PFSK-1 (cell line): ENCODE measurements around the gene DEFB126.

Source experiments
- POLR2AphosphoS5 ChIP-seq: IDR thresholded peaks from 2 replicates; pipeline ENCODE4 v1.6.1; 2012; ENCODE audit warnings: low read depth, mild to moderate bottlenecking, control low read depth, low read length, moderate library complexity
- REST ChIP-seq, 2 experiments: IDR thresholded peaks; 2 replicates each; pipeline versions ENCODE4 v1.6.1 to v1.8.0; 2011 to 2012; ENCODE audit warnings: low read depth in 2 of 2, low read length in 2 of 2, control low read depth in 1 of 2, inconsistent platforms in 1 of 2, mild to moderate bottlenecking in 1 of 2, moderate library complexity in 1 of 2; ENCODE audit not compliant: insufficient read depth in 1 of 2
- SIN3A ChIP-seq: IDR thresholded peaks from 2 replicates; pipeline ENCODE4 v1.6.1; 2012; ENCODE audit warnings: mild to moderate bottlenecking, low read length, moderate library complexity, borderline replicate concordance; ENCODE audit not compliant: insufficient read depth
- TAF1 ChIP-seq: IDR thresholded peaks from 2 replicates; pipeline ENCODE4 v1.6.1; 2012; ENCODE audit warnings: low read length, control low read depth, borderline replicate concordance; ENCODE audit not compliant: insufficient read depth

- TF ChIP-seq REST (IDR thresholded peaks at IDR 0.05; ENCODE audit: insufficient read depth in 1 of 2, low read depth in 2 of 2, low read length in 2 of 2) (no peak), POLR2AphosphoS5 (no peak), SIN3A (no peak), TAF1 (no peak)
Observed at GRCh38 chr20:168876-169275, 26.5 kb downstream of the DEFB126 start.
